Chondrocyte (in vitro differentiated cells): ENCODE data around the gene SGSM1. TPM values are rescaled to one million over a fixed set of nuclear protein-coding genes. Genes with fewer than 3 reads are reported as not detected.

Experiments used
- DNase-seq: peaks from one replicate; pipeline ENCODE4 v3.0.0; 2021; ENCODE audit warnings: mixed read lengths, low spot score
- H3K27ac Mint-ChIP-seq: one replicate; pipeline ENCODE4 v1.8.0; 2021; ENCODE audit warnings: mild to moderate bottlenecking, moderate library complexity, mixed read lengths; ENCODE audit not compliant: unreplicated experiment
- H3K27me3 Mint-ChIP-seq: 2 replicates; pipeline ENCODE4 v1.8.0; 2021; ENCODE audit warnings: low read depth, mixed read lengths
- H3K36me3 Mint-ChIP-seq: 2 replicates; pipeline ENCODE4 v1.8.0; 2021; ENCODE audit warnings: low read depth, mixed read lengths
- H3K4me1 Mint-ChIP-seq: 2 replicates; pipeline ENCODE4 v1.8.0; 2021; ENCODE audit warnings: low read depth, mild to moderate bottlenecking, mixed read lengths
- H3K4me3 Mint-ChIP-seq: one replicate; pipeline ENCODE4 v1.8.0; 2021; ENCODE audit warnings: mild to moderate bottlenecking, moderate library complexity, mixed read lengths; ENCODE audit not compliant: unreplicated experiment
- H3K9me3 Mint-ChIP-seq: 2 replicates; pipeline ENCODE4 v1.8.0; 2021; ENCODE audit warnings: low read depth, mixed read lengths
- CTCF ChIP-seq: fragments of 200-600 bp; sonication (generic); IDR thresholded peaks from 2 replicates; pipeline ENCODE4 v1.5.0; 2021; ENCODE audit warnings: antibody characterized with exemption, mild to moderate bottlenecking, moderate library complexity
- total RNA-seq: library from RNA; stranded (reverse); gene quantifications from 3 replicates; pipeline ENCODE4 v1.2.1, GENCODE V29; 2021

The SGSM1 gene
- total RNA-seq, 1 donor from 2014 or later, result 0.05 TPM

- TF ChIP-seq CTCF, result no peak
- H3K27me3 Mint-ChIP-seq, result peaks cover 15% of the 10 kb centered on the region
- H3K4me1 Mint-ChIP-seq, result no peaks in the 10 kb centered on the region
- H3K4me3 Mint-ChIP-seq, result no peak overlapping the region
- DNase-seq, result no peak
- no peak overlapping the region for H3K27ac Mint-ChIP-seq
- peaks cover 2% of the 10 kb centered on the region for H3K36me3 Mint-ChIP-seq
- H3K9me3 Mint-ChIP-seq, result no peaks in the 10 kb centered on the region
Measured at GRCh38 chr22:24878969-24879368, 73.0 kb downstream of the SGSM1 start.

GRCh38 chr22:24883432-24883831, 77.4 kb downstream of the SGSM1 start:
- Mint-ChIP-seq H3K4me1 (no peaks in the 10 kb centered on the region), H3K27me3 (peaks cover 37% of the 10 kb centered on the region), H3K9me3 (no peaks in the 10 kb centered on the region), H3K4me3 (no peak overlapping the region), H3K36me3 (no peaks in the 10 kb centered on the region), H3K27ac (no peak overlapping the region)
- DNase-seq, result no peak
- TF ChIP-seq CTCF, result no peak

- Mint-ChIP-seq H3K4me3 (no peak overlapping the region), H3K36me3 (no peaks in the 10 kb centered on the region), H3K27ac (no peak overlapping the region), H3K4me1 (no peaks in the 10 kb centered on the region), H3K27me3 (peaks cover 42% of the 10 kb centered on the region), H3K9me3 (no peaks in the 10 kb centered on the region)
- no peak for DNase-seq
- TF ChIP-seq CTCF, result no peak
Measured at GRCh38 chr22:24887260-24887659, 81.2 kb downstream of the SGSM1 start.

DNA sequence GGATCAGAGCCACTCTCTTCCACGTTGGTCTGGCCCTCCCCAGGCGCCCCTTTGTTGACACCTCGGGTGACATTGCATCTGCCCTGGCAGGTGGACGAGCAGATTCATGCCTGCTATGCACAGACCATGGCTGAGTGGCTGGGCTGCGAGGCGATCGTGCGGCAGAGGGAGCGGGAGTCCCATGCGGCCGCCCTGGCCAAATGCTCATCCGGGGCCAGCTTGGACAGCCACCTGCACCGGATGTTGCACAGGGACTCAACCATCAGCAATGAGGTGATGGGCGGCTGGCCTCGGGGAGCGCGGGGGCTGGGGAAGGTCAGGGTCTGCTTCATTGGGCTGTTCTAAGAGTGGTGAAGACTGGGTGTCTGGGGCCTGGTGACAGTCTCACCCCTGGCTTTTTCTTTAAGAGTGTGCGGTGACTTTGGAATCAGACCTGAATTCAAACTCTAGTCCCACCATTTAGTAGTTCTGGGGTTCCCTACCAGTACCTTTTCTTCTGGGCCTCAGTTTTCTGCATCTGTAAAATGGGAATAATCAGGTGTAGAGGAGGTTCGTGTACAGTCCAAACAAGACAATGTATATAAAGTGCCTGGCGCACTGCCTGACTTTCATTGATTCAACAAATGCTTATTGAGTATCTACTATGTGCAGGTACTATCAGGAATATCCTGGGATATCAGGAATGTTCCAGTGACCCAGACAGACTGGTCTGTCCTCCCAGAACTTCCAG, 87.5 kb downstream of the SGSM1 start:
- H3K4me3 Mint-ChIP-seq, result no peak overlapping the region
- peaks cover 16% of the 10 kb centered on the region for H3K4me1 Mint-ChIP-seq
- no peaks in the 10 kb centered on the region for H3K9me3 Mint-ChIP-seq
- H3K27ac Mint-ChIP-seq, result no peak overlapping the region
- TF ChIP-seq CTCF, result no peak
- peaks cover 15% of the 10 kb centered on the region for H3K27me3 Mint-ChIP-seq
- no peak for DNase-seq
- no peaks in the 10 kb centered on the region for H3K36me3 Mint-ChIP-seq

DNA sequence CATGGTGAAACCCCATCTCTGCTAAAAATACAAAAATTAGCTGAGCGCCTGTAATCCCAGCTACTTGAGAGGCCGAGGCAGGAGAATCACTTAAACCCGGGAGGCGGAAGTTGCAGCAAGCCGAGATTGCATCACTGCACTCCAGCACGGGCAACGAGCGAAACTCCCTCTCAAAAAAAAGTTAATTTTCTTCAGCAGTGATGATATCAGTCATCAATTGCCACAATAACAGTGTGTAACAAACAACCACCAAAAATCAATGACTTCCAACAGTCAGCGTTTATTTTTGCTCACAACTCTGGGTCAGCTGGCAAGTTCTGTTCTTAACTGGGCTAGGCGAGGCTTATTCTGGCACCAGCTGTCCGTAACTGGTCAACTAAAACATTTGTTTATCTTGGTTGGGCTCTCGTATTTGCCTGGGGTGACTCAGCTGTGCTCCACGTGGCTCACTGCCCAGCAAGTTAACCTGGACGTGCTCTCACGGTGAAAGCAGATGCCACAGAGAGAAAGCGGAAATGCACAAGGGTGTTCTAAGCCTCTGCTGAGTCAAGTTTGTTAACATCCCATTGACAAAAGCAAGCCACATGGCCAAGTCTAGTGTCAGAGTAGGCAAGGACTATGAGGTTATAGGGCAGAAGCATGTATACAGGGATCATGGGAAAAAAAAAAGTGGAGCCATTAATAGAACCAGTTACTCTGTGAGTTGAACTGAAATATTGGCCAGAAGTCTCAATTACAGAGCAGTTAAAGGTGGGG, 88.4 kb downstream of the SGSM1 start:
- Mint-ChIP-seq H3K4me3 (no peak overlapping the region), H3K36me3 (no peaks in the 10 kb centered on the region), H3K9me3 (no peaks in the 10 kb centered on the region), H3K27me3 (peaks cover 18% of the 10 kb centered on the region), H3K27ac (peak overlapping the region; percentile 94), H3K4me1 (peaks cover 16% of the 10 kb centered on the region)
- no peak for TF ChIP-seq CTCF
- DNase-seq, result no peak
